Stomach (tissue), 9 donors: ENCODE data around the gene SRI. TPM values are rescaled to one million over a fixed set of nuclear protein-coding genes. Genes with fewer than 3 reads are reported as not detected.

Source experiments
- DNase-seq, 2 donors: peaks; one replicate each; pipeline versions ENCODE4 v3.0.0 to v3.0.0-alpha.2; 2013 to 2019
- H3K27ac ChIP-seq, 5 donors: fragments of 200-600 bp in 4 of 5; sonication (generic) in 4 of 5; one replicate each; pipeline ENCODE4 v1.5.1; 2013 to 2019; ENCODE audit warnings: mild to moderate bottlenecking in 1 of 5, moderate library complexity in 1 of 5
- H3K27me3 ChIP-seq, 3 donors: fragments of 200-600 bp; sonication (generic); one replicate each; pipeline ENCODE4 v1.5.1; 2017 to 2019; ENCODE audit warnings: mixed run types in 1 of 3
- H3K36me3 ChIP-seq, 4 donors: fragments of 200-600 bp; sonication (generic); 1 replicate in 3 of 4; 2 replicates in 1 of 4; pipeline ENCODE4 v1.5.1; 2016 to 2019
- H3K4me1 ChIP-seq, 4 donors: fragments of 200-600 bp; sonication (generic); one replicate each; pipeline ENCODE4 v1.5.1; 2016 to 2019
- H3K4me3 ChIP-seq, 4 donors: fragments of 200-600 bp; sonication (generic) in 3 of 4; one replicate each; pipeline ENCODE4 v1.5.1; 2016 to 2019; ENCODE audit warnings: mild to moderate bottlenecking in 1 of 4
- H3K9me3 ChIP-seq, 4 donors: fragments of 200-600 bp; sonication (generic); one replicate each; pipeline ENCODE4 v1.5.1; 2016 to 2019
- CTCF ChIP-seq, 7 experiments: fragments of 450-650 bp in 4 of 7; fragments of 200-600 bp in 3 of 7; sonication (generic) in 3 of 7; IDR thresholded peaks; one replicate each; pipeline ENCODE4 v1.5.1; 2016 to 2019; ENCODE audit warnings: antibody characterized with exemption in 7 of 7, control low read depth in 2 of 7, mild to moderate bottlenecking in 1 of 7
- EP300 ChIP-seq: sonication (generic); formaldehyde crosslinking; IDR thresholded peaks from one replicate; pipeline ENCODE4 v1.6.1; 2017; ENCODE audit warnings: antibody characterized with exemption
- POLR2A ChIP-seq, 4 donors: fragments of 450-650 bp; IDR thresholded peaks; one replicate each; pipeline ENCODE4 v1.6.1; 2016; ENCODE audit warnings: antibody characterized with exemption in 4 of 4, control low read depth in 2 of 4, mild to moderate bottlenecking in 1 of 4, moderate library complexity in 1 of 4
- POLR2AphosphoS5 ChIP-seq, 3 donors: sonication (generic); formaldehyde crosslinking; IDR thresholded peaks; one replicate each; pipeline ENCODE4 v1.6.1; 2016; ENCODE audit warnings: antibody characterized with exemption in 3 of 3
- WGBS, 5 donors: extraction: QIAGEN DNeasy Blood & Tissue Kit in 3 of 5; methylation state at CpG; one replicate each; pipeline versions ENCODE4 v1.1.5 to v1.1.7; 2013 to 2018; 5-methylcytosine and 5-hydroxymethylcytosine counted together
- intact Hi-C: fragments of 100-400 bp; cut with DNase I; formaldehyde crosslinking; loops from one replicate; pipeline ENCODE4 v1.15.1; 2023; ENCODE audit warnings: low total_unique reads
- polyA plus RNA-seq, 3 donors: library from polyadenylated mRNA; stranded (reverse); fragments of 200-250 nt; gene quantifications; one replicate each; pipeline ENCODE4 v1.2.3, GENCODE V29; 2013
- total RNA-seq, 5 donors: library from RNA; depleted of rRNA; stranded (reverse); fragments of >200 nt; gene quantifications; one replicate each; pipeline versions ENCODE4 v1.1.0 to v1.2.3, GENCODE V29; 2014 to 2016
- donor health status: healthy with polysubstance abuse.
- donor health status: Bipolar disorder and iron deficiency.
- donor health status: healthy.

Gene SRI
- total and polyA plus RNA-seq, 8 donors = 23.3 to 107 (median 85.0) TPM

GRCh38 chr7:88218836-88219605, 817 bp downstream of the SRI start:
- 0 to 1% (median 0%) methylated on average over 27 of the region's 27 CpGs for WGBS, 5 donors
- H3K4me1 ChIP-seq = peaks cover 10 to 36% (median 25%) of the 10 kb centered on the region in 4 donors
- peaks cover 11 to 28% (median 28%) of the 10 kb centered on the region in 4 donors for H3K36me3 ChIP-seq
- TF ChIP-seq POLR2AphosphoS5 (IDR thresholded peaks at IDR 0.05) (peak in 1 of 3 donors; percentile 28), CTCF (IDR thresholded peaks at IDR 0.05) (no peak), POLR2A (IDR thresholded peaks at IDR 0.05) (no peak), EP300 (no peak)
- H3K4me3 ChIP-seq = peak overlapping the region; percentile 89 to 97 (median 94)
- H3K27ac ChIP-seq = peak overlapping the region; percentile 71 to 94 (median 92)
- no peaks in the 10 kb centered on the region for H3K9me3 ChIP-seq
- DNase-seq = peak; percentile 60 to 90
- intact Hi-C loops = no loop called here
- H3K27me3 ChIP-seq = no peaks in the 10 kb centered on the region

- H3K9me3 ChIP-seq = no peaks in the 10 kb centered on the region
- TF ChIP-seq EP300 (no peak), POLR2A (IDR thresholded peaks at IDR 0.05) (no peak), CTCF (IDR thresholded peaks at IDR 0.05) (no peak), POLR2AphosphoS5 (IDR thresholded peaks at IDR 0.05) (no peak)
- no peak for DNase-seq
- no peaks in the 10 kb centered on the region for H3K27me3 ChIP-seq
- peaks cover 10 to 36% (median 24%) of the 10 kb centered on the region in 4 donors for H3K4me1 ChIP-seq
- peaks cover 11 to 35% (median 34%) of the 10 kb centered on the region in 4 donors for H3K36me3 ChIP-seq
- H3K4me3 ChIP-seq = peak overlapping the region; percentile 89 to 97 (median 94)
- 23 to 35% (median 28%) methylated on average over 5 of the region's 5 CpGs for WGBS, 5 donors
- H3K27ac ChIP-seq = peak overlapping the region in 4 of 5 donors; percentile 92 to 94 (median 92)
- intact Hi-C loops = no loop called here
Measured at GRCh38 chr7:88218429-88218745, 1.5 kb downstream of the SRI start.

GRCh38 chr7:88217675-88218428, 2.0 kb downstream of the SRI start:
- no peak for TF ChIP-seq EP300
- no peak for TF ChIP-seq CTCF (IDR thresholded peaks at IDR 0.05)
- no peak for TF ChIP-seq POLR2AphosphoS5 (IDR thresholded peaks at IDR 0.05)
- TF ChIP-seq POLR2A (IDR thresholded peaks at IDR 0.05) = no peak
- no peaks in the 10 kb centered on the region for H3K9me3 ChIP-seq
- DNase-seq = peak in 1 of 2 donors; percentile 14
- peak overlapping the region in 2 of 4 donors; percentile 89 to 94 for H3K4me3 ChIP-seq
- intact Hi-C loops = no loop called here
- WGBS, 5 donors = 15 to 28% (median 19%) methylated on average over 1 of the region's 1 CpG
- H3K27me3 ChIP-seq = no peaks in the 10 kb centered on the region
- peak overlapping the region in 3 of 5 donors; percentile 92 to 94 (median 92) for H3K27ac ChIP-seq
- H3K36me3 ChIP-seq = peaks cover 11 to 40% (median 39%) of the 10 kb centered on the region in 4 donors
- peaks cover 10 to 36% (median 24%) of the 10 kb centered on the region in 4 donors for H3K4me1 ChIP-seq

- no peak for DNase-seq
- Histone ChIP-seq H3K4me3 (no peak overlapping the region), H3K36me3 (peaks cover 11 to 55% (median 52%) of the 10 kb centered on the region in 4 donors), H3K27me3 (no peaks in the 10 kb centered on the region), H3K4me1 (peaks cover 10 to 35% (median 24%) of the 10 kb centered on the region in 4 donors), H3K9me3 (no peaks in the 10 kb centered on the region), H3K27ac (no peak overlapping the region)
- TF ChIP-seq POLR2A (IDR thresholded peaks at IDR 0.05) (no peak), EP300 (no peak), POLR2AphosphoS5 (IDR thresholded peaks at IDR 0.05) (no peak), CTCF (IDR thresholded peaks at IDR 0.05) (no peak)
- intact Hi-C loops = no loop called here
Measured at GRCh38 chr7:88216276-88216675, 3.6 kb downstream of the SRI start.
